ENCODE measurements around the gene KRI1. TPM values are rescaled to one million over a fixed set of nuclear protein-coding genes. Genes with fewer than 3 reads are reported as not detected.

Gene KRI1
- polyA plus RNA-seq, 1 of the 3 experiments (the other 2 are of a cell fraction) = 26.7 TPM

DNA sequence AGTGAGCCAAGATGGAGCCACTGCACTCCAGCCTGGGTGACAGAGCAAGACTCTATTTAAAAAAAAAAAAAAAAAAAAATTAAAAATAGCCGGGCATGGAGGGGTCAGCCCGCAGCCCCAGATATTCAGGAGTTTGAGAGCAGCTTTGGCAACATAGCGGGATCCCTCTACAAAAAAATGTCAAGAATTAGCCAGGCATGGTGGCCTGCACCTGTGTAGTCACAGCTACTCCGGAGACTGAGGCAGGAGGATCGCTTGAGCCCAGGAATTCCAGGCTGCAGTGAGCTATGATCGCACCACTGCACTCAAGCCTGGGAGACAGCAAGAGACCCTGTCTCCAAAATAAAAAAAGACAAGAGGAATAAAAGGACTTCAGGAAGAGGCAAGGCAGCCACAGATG is 20.6 kb upstream of the KRI1 start:
- H3K9ac ChIP-seq = no peak overlapping the region
- no peak overlapping the region for H3K4me3 ChIP-seq (ENCODE audit: low read depth in 2 of 2, low read length in 1 of 2)
- peaks cover 23% of the 10 kb centered on the region; the same call in 1 of the 2 replicates for H3K27me3 ChIP-seq (ENCODE audit: insufficient read depth)
- no peaks in the 10 kb centered on the region for H3K36me3 ChIP-seq (replicated peaks in 1 of 2; ENCODE audit: control insufficient read depth in 1 of 2, insufficient read depth in 2 of 2, low read length in 1 of 2)
- H3K79me2 ChIP-seq (ENCODE audit: insufficient read depth) = no peaks in the 10 kb centered on the region
- no peaks in the 10 kb centered on the region for H4K20me1 ChIP-seq (ENCODE audit: insufficient read depth)
- no peak for DNase-seq
- H3K4me1 ChIP-seq (ENCODE audit: control insufficient read depth in 1 of 2, insufficient read depth in 2 of 2, low read depth in 1 of 2, low read length in 1 of 2) = no peaks in the 10 kb centered on the region; a peak in 1 of 4 replicates
- TF ChIP-seq, protein P1, sequence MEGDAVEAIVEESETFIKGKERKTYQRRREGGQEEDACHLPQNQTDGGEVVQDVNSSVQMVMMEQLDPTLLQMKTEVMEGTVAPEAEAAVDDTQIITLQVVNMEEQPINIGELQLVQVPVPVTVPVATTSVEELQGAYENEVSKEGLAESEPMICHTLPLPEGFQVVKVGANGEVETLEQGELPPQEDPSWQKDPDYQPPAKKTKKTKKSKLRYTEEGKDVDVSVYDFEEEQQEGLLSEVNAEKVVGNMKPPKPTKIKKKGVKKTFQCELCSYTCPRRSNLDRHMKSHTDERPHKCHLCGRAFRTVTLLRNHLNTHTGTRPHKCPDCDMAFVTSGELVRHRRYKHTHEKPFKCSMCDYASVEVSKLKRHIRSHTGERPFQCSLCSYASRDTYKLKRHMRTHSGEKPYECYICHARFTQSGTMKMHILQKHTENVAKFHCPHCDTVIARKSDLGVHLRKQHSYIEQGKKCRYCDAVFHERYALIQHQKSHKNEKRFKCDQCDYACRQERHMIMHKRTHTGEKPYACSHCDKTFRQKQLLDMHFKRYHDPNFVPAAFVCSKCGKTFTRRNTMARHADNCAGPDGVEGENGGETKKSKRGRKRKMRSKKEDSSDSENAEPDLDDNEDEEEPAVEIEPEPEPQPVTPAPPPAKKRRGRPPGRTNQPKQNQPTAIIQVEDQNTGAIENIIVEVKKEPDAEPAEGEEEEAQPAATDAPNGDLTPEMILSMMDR (IDR thresholded peaks at IDR 0.05) = no peak
- TF ChIP-seq SMC3 (IDR thresholded peaks at IDR 0.05; ENCODE audit: low read depth, low read length) (no peak), RCOR1 (IDR thresholded peaks at IDR 0.05; ENCODE audit: low read length) (no peak), TCF12 (IDR thresholded peaks at IDR 0.05) (no peak), TAF1 (IDR thresholded peaks at IDR 0.05; ENCODE audit: borderline replicate concordance, low read depth, low read length) (no peak), EZH2phosphoT487 (IDR thresholded peaks at IDR 0.05; ENCODE audit: borderline replicate concordance, low read depth) (no peak), FOXM1 (IDR thresholded peaks at IDR 0.05; ENCODE audit: low read depth) (no peak), POLR2AphosphoS5 (IDR thresholded peaks at IDR 0.05; ENCODE audit: low read depth, low read length) (no peak)
- TF ChIP-seq, protein P2, sequence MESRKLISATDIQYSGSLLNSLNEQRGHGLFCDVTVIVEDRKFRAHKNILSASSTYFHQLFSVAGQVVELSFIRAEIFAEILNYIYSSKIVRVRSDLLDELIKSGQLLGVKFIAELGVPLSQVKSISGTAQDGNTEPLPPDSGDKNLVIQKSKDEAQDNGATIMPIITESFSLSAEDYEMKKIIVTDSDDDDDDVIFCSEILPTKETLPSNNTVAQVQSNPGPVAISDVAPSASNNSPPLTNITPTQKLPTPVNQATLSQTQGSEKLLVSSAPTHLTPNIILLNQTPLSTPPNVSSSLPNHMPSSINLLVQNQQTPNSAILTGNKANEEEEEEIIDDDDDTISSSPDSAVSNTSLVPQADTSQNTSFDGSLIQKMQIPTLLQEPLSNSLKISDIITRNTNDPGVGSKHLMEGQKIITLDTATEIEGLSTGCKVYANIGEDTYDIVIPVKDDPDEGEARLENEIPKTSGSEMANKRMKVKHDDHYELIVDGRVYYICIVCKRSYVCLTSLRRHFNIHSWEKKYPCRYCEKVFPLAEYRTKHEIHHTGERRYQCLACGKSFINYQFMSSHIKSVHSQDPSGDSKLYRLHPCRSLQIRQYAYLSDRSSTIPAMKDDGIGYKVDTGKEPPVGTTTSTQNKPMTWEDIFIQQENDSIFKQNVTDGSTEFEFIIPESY (IDR thresholded peaks at IDR 0.05; ENCODE audit: borderline replicate concordance, low read depth) = no peak
- no peak overlapping the region for H3K4me2 ChIP-seq
- H3K9me3 ChIP-seq = no peaks in the 10 kb centered on the region
- H2AFZ ChIP-seq (ENCODE audit: low read depth) = no peak overlapping the region
- no peaks in the 10 kb centered on the region for H3F3A ChIP-seq (replicated peaks; ENCODE audit: insufficient read depth)
- H3K9me2 ChIP-seq = no peaks in the 10 kb centered on the region
- 40% methylated on average over 6 of the region's 6 CpGs for WGBS (ENCODE audit: low lambda C conversion rate)
- ChIA-PET POLR2A (interaction anchor here (0.6 kb wide), 1 partner anchor 57 kb away, joined by 3 read pairs; no protein-coding TSS in a partner anchor), CTCF (interaction anchor here (8.2 to 9.1 kb wide), 2 partner anchors 60 to 112 kb away, joined by 163 to 330 read pairs; partner anchors contain the start of gene QTRT1)
- no peak overlapping the region for H3K27ac ChIP-seq (ENCODE audit: low read depth in 2 of 2, low read length in 1 of 2)

DNA sequence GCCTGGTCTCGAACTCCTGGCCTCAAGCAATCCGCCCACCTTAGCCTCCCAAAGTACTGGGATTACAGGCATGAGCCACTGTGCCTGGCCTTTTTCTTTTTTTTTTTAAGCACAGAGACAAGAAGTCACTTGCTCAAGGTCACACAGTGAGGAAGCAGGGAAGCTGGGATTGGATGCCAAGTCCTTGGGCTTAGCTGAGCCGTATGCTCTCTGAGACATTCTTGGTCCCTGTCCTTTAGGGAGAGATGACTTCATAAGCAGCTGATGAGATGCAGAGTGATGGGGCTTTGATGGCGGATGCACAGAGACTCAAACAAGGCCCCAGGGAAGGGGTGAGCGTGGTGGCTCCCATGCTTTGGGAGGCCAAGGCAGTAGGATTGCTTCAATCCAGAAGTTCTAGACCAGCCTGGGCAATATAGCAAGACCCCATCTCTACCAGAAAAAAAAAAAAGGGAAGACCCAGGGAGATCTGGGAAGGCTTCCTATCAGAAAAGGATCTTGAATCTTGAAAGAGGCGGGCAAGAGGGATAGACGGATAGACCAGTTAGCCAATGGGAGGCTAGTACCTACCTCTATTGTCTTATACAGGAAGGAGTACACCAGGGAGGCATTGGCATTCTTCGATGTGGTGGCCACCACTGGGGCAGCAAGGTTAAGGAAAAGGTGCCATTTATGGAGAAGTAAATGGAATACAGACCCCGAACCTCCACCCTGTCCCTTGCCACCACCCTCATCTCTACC is 17.4 kb upstream of the KRI1 start:
- Histone ChIP-seq H3F3A (replicated peaks; ENCODE audit: insufficient read depth) (no peaks in the 10 kb centered on the region), H3K27me3 (ENCODE audit: insufficient read depth) (peaks cover 16% of the 10 kb centered on the region; the same call in 1 of the 2 replicates), H3K27ac (ENCODE audit: low read depth in 2 of 2, low read length in 1 of 2) (no peak overlapping the region), H3K79me2 (ENCODE audit: insufficient read depth) (no peaks in the 10 kb centered on the region), H2AFZ (ENCODE audit: low read depth) (no peak overlapping the region), H4K20me1 (ENCODE audit: insufficient read depth) (no peaks in the 10 kb centered on the region), H3K36me3 (replicated peaks in 1 of 2; ENCODE audit: control insufficient read depth in 1 of 2, insufficient read depth in 2 of 2, low read length in 1 of 2) (no peaks in the 10 kb centered on the region), H3K9ac (no peak overlapping the region), H3K9me3 (no peaks in the 10 kb centered on the region), H3K4me2 (no peak overlapping the region), H3K9me2 (no peaks in the 10 kb centered on the region), H3K4me3 (ENCODE audit: low read depth in 2 of 2, low read length in 1 of 2) (no peak overlapping the region), H3K4me1 (ENCODE audit: control insufficient read depth in 1 of 2, insufficient read depth in 2 of 2, low read depth in 1 of 2, low read length in 1 of 2) (peaks cover 0 to 3% of the 10 kb centered on the region in 2 experiments; a peak in 1 of 4 replicates)
- 79% methylated on average over 9 of the region's 9 CpGs for WGBS (ENCODE audit: low lambda C conversion rate)
- ChIA-PET CTCF (interaction anchor here (0.7 to 9.1 kb wide), 7 partner anchors 16 to 281 kb away, joined by 3 to 330 read pairs (median 4); partner anchors contain the start of gene QTRT1), POLR2A (no interaction called here)
- no peak for DNase-seq
- no peak for TF ChIP-seq RXRA (IDR thresholded peaks at IDR 0.05; ENCODE audit: borderline replicate concordance, low read depth)
- TF ChIP-seq, protein P3, sequence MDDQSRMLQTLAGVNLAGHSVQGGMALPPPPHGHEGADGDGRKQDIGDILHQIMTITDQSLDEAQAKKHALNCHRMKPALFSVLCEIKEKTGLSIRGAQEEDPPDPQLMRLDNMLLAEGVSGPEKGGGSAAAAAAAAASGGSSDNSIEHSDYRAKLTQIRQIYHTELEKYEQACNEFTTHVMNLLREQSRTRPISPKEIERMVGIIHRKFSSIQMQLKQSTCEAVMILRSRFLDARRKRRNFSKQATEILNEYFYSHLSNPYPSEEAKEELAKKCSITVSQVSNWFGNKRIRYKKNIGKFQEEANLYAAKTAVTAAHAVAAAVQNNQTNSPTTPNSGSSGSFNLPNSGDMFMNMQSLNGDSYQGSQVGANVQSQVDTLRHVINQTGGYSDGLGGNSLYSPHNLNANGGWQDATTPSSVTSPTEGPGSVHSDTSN (IDR thresholded peaks at IDR 0.05) = peak; percentile 50

All from SK-N-SH (cell line).